ENCODE results near the gene MECR.

MECR gene, protein sequence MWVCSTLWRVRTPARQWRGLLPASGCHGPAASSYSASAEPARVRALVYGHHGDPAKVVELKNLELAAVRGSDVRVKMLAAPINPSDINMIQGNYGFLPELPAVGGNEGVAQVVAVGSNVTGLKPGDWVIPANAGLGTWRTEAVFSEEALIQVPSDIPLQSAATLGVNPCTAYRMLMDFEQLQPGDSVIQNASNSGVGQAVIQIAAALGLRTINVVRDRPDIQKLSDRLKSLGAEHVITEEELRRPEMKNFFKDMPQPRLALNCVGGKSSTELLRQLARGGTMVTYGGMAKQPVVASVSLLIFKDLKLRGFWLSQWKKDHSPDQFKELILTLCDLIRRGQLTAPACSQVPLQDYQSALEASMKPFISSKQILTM

DNA sequence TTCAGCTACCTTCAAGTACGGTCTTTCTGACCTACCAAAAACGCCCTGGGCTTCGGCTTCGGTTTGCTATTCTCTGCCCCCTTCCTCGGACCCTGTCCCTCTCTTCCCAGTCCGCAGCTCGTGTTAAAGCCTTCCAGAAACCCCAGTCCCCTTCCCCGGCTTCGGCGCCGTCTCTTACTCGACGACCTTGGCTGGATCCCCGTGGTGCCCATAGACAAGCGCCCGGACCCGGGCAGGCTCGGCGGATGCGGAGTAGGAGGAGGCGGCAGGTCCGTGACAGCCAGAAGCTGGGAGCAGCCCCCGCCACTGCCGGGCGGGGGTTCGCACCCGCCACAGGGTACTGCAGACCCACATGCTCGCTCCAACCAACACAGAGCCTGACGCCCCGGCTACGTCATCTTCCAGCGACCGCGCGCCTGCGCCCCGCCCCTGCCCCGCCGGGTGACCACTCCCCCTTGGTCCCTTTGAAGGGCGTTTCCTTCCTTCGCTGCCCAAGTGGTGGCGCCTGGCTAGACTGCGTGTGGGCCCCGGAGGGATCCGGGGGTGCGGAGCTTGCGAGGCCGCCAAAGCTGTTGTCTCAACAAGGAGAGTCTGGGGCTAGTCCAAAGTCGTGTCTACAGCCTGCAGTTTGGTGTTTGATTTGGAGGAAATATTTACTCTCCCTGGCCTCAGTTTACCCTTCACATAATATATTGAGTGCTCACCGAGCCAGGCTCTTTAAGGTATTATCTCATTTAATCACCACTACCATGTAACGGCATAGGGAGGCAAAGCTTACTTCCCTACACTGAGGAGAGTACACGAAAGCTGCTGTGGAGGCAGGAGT lies at the start of gene MECR:
Gene MECR, minus strand, starts transcription at position 382 of the 826 bp plus-strand sequence. Its CDS starts 28 bp downstream, at position 354.
- in situ Hi-C loops (cut with MboI; ENCODE audit: low pct_unique_long_range_greater_than_20kb, low sequenced_read_pairs) = loop anchor here (25.0 kb wide), 2 partner anchors 882 to 1482 kb away; partner anchors contain the start of gene MATN1
- peak; percentile 95 for DNase-seq

DNA sequence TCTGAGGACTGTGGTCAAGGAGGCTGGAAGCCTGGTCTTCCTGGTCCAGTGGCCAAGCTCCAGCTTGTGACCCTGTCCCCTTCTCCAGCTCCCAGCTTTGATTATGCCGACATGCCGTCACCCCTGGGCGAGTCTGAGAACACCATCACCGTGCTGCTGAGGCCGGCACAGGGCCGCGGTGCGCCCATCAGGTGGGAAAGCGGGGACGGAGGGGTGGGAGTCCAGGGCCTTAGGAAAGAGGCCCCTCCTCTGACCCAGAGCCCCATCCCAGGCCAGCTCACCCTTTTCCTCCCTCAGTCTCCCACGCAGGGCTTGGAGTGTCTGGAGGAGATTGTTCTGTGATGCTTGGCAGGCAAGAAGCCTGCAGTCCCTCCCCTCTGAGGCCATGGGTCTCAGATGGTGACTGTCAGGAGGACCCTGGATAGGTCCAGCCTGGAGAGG lies 49.2 kb upstream of the MECR start:
- no peak for DNase-seq
- in situ Hi-C loops (cut with MboI; ENCODE audit: low pct_unique_long_range_greater_than_20kb, low sequenced_read_pairs) = no loop called here

DNA sequence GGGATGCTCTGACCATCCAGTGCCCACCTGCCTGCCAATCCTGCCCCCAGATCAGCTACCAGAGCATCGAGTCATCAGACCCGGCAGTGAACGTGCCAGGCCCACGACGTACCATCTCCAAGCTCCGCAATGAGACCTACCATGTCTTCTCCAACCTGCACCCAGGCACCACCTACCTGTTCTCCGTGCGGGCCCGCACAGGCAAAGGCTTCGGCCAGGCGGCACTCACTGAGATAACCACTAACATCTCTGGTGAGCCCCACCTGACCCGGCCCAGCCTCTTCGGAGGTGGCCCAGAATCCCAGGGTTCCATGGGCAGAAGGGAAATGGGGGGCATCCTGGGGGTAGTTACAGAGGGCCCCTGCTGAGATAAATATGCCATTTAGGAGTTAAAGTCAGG lies 48.7 kb upstream of the MECR start:
- in situ Hi-C loops (cut with MboI; ENCODE audit: low pct_unique_long_range_greater_than_20kb, low sequenced_read_pairs) = no loop called here
- DNase-seq = no peak

DNA sequence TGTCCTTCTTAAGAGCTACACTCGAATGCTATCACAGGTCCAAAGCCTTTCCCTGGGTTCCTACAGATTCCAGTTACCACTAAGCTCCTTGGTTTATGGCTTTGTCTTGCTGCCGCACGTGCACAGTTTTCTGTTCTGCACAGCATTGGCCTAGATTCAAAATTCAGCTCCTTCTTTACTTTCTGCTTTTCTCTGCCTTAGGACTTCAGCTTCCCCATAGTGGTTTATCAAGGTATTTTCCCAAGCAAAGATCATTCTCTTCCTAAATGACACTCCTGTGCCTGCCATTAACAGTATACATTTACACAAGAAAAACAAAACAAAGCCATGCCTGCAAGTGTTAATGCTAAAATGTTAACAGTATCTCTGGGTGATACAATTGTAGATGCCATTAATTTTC lies 47.4 kb upstream of the MECR start:
- no peak for DNase-seq
- in situ Hi-C loops (cut with MboI; ENCODE audit: low pct_unique_long_range_greater_than_20kb, low sequenced_read_pairs) = no loop called here

DNA sequence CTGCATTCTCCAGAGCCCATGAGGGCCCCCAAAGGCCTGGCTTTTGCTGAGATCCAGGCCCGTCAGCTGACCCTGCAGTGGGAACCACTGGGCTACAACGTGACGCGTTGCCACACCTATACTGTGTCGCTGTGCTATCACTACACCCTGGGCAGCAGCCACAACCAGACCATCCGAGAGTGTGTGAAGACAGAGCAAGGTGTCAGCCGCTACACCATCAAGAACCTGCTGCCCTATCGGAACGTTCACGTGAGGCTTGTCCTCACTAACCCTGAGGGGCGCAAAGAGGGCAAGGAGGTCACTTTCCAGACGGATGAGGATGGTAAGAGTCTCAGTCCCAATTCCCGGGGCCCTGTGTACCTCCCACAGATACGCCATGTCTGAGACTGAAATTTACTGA lies 44.7 kb upstream of the MECR start:
- DNase-seq = no peak
- in situ Hi-C loops (cut with MboI; ENCODE audit: low pct_unique_long_range_greater_than_20kb, low sequenced_read_pairs) = no loop called here

DNA sequence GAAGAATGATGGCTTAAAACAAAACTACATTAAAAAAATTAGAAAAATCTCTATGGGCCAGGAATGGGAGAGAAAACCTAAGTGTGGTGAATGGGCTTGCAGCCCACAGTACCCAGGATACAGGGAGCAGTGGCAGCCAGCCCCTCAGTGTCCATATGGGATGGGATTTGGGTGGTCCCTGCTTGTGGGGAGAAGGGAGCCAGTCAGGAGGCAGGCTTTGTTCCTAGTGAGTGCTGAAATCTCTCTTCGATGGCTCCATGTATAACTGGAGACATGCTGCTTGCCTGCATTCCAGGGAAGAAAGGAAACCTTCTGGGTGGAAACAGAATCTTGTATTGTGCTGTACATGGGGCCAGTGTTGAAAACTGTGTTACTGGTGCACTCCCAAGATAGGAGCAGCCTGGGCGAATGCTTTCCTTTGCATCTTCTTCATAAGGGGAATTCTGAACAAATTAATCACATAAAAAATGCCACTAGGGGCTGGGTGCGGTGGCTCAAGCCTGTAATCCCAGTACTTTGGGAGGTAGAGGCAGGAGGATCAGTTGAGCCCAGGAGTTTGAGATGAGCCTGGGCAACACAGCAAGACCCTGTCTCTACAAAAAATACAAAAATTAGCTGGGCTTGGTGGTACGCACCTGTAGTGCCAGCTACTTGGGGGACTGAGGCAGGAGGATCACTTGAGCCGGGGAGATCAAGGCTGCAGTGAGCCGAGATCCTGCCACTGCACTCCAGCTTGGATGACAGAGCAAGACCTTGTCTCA lies 41.6 kb upstream of the MECR start:
- DNase-seq = no peak

DNA sequence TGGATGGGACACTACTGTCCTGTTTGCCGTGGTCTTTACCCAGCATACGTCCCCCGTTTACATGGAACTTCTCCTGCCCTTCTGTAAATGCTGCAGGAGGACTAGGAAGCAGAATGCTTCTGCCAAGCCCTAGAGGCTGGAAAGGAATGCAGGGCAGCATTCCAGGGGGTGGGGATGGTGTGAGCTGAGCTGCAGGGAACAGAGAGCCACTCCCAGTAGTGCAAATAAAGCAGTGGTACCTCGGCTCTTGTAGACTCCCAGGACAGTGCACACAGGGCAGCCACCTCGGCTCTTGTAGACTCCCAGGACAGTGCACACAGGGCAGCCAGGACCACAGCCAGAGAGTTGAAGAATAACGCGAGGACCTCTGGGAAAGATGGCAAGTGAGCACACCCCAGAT lies 41.0 kb upstream of the MECR start:
- in situ Hi-C loops (cut with MboI; ENCODE audit: low pct_unique_long_range_greater_than_20kb, low sequenced_read_pairs) = no loop called here
- DNase-seq = no peak

More for the DNA sequence above, 41.6 kb upstream of the MECR start:
- in situ Hi-C loops (cut with MboI; ENCODE audit: low pct_unique_long_range_greater_than_20kb, low sequenced_read_pairs) = no loop called here

DNA sequence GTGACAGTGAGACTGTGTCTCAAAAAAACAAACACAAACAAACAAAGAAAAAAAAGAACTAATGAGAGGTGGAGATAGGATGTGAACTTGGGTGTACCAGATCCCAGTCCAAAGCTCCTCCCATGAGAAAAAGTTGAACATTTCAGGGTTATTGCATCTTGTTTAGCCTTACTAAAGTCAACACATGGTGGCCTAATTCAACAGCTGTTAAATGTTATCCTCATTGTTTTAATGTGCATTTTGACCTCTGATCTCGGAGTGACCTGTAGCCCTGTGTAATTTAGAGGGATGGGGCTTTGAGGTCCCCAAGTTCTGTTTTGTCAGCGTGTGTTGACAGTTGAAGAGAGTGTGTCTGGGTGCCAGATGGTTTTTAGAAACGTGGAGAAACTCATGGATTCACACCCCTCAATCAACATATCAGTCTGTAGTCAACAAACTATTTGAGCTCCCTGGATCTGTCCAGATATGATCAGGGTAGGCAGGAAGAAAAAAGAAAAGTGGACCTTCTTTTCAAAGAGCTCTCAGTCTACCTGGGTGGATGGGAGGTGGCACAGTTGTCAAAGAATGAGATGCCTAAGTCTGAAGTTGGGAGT lies 40.3 kb upstream of the MECR start:
- DNase-seq = no peak
- in situ Hi-C loops (cut with MboI; ENCODE audit: low pct_unique_long_range_greater_than_20kb, low sequenced_read_pairs) = no loop called here

DNA sequence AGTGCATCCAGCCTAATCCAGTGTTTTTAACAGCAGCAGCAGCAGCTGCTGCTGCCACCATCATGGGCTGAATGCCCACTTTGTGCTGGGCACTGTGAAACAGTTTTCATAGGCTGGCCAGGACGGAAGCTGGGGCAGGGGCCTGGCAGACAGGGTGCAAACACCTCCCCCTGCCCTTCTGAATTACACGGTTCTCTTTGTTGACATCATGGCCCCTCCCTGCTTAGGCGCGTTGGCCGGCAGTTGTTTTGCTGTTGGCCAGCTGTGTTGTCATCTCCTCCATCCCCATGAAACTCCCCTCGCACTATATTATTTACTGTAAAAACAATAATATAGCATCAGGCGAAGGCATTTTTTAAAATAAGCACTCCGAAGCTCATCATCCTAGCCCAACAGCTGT lies 38.6 kb upstream of the MECR start:
- DNase-seq = no peak
- in situ Hi-C loops (cut with MboI; ENCODE audit: low pct_unique_long_range_greater_than_20kb, low sequenced_read_pairs) = no loop called here

DNA sequence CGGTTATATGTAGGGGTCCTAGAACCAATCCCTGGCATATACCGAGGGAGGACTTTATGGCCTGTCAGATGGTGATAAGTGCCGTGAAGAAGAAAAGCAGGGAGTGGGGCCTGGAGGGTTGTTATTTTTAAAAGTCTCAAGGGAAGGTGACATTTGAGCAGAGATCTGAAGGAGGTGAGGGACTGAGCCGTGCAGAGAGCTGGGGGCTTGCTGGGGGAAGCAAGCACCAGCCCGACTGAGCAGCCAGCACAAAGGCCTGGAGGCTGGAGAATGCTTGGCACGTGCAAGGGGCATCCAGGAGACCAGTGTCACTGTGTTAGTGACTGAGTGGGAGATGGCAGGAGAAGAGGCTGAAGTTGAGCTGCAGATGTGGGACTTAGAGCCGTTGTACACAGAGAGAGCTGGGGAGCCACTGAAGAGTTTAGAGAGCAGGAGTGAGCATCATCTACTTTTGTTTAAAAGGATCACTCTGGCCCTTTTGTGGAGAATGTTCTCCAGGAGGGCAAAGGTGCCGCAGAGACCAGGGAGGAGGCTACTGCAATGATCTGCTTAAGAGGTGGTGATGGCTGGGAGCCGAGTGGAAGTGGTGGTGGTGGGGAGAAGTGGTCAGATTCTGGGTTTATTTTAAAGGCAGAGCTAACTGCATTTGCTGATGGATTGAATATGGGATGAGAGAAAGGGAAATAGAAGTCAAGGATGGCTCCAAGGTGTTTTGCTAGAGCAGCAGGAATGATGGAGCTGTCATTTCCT lies 36.8 kb upstream of the MECR start:
- no peak for DNase-seq
- in situ Hi-C loops (cut with MboI; ENCODE audit: low pct_unique_long_range_greater_than_20kb, low sequenced_read_pairs) = no loop called here

DNA sequence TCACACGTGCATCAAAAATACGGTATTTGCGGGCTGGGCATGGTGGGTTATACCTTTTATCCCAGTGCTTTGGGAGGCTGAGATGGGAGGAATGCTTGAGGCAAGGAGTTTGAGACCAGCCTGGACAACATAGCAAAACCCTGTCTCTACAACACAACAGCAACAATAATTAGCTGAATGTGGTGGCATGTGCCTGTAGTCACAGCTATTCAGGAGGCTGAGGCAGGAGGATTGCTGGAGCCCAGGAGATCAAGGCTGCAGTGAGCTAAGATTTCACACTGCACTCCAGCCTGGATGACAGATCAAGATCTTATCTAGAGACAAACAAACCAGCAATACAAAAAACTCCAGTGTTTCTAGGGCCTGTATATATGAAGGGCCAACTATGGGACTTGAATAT lies 36.2 kb upstream of the MECR start:
- in situ Hi-C loops (cut with MboI; ENCODE audit: low pct_unique_long_range_greater_than_20kb, low sequenced_read_pairs) = no loop called here
- DNase-seq = no peak

DNA sequence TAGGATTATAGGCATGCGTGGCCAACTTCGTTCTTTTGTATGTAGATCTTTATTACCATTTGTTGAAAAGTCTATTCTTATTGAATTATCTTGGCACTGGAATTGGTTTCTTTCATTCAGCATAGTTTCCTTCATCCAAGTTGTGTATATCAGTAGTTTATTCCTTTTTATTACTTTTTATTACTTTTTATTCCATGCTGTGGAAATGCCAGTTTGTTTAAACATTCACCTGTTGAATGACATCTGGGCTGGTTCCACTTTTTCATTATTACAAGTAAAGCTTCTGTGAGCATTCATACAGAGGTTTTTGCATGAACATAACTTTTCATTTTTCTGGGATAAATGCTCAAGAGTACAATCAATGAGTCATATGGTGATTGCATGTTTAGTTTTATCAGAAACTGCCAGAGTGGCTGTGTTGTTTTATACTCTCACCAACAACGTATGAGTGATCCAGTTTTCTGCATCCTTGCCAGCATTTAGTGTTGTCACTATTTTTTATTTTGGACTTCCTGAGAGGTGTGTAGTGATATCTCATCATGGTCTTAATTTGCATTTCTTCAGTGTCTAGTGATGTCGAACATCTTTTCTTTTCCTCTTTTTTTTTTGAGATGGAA lies 34.1 kb upstream of the MECR start:
- no peak for DNase-seq
- in situ Hi-C loops (cut with MboI; ENCODE audit: low pct_unique_long_range_greater_than_20kb, low sequenced_read_pairs) = no loop called here

DNA sequence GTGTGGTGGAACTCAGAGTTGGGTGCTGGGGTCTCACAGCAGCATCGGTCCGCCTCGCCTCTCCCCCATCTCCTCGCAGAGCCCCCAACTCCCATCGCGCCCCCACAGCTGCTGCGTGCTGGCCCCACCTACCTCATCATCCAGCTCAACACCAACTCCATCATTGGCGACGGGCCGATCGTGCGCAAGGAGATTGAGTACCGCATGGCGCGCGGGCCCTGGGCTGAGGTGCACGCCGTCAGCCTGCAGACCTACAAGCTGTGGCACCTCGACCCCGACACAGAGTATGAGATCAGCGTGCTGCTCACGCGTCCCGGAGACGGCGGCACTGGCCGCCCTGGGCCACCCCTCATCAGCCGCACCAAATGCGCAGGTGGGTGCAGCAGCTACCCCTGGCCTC lies 29.8 kb upstream of the MECR start:
- in situ Hi-C loops (cut with MboI; ENCODE audit: low pct_unique_long_range_greater_than_20kb, low sequenced_read_pairs) = no loop called here
- DNase-seq = no peak

DNA sequence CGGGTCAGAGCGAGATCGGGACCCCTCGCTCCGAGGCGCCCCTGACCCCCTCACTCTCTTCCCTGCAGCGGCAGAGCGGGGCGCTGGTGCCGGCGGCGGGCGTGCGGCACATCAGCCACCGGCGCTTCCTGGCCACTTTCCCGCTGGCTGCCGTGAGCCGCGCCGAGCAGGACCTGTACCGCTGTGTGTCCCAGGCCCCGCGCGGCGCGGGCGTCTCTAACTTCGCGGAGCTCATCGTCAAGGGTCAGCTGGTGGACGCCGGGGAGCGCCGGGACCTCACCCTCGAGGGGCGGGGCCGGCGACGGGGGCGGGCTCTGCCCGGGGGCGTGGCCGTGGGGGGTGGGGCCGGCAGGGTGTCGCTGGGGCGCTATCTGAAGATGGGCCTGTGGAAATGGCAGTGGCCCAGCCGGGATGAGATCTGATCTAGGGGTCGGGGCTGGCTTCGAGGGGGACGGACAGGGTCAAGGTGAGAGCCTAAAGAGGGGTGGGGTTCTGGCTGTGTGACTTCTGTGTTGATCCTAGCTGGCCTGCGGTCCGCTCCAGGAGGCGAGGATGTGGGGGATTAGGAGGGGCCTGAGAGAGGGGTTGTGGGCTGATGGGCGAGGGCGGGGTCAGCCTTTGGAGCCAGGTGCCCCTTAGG lies 29.2 kb upstream of the MECR start:
- in situ Hi-C loops (cut with MboI; ENCODE audit: low pct_unique_long_range_greater_than_20kb, low sequenced_read_pairs) = no loop called here
- DNase-seq = no peak

DNA sequence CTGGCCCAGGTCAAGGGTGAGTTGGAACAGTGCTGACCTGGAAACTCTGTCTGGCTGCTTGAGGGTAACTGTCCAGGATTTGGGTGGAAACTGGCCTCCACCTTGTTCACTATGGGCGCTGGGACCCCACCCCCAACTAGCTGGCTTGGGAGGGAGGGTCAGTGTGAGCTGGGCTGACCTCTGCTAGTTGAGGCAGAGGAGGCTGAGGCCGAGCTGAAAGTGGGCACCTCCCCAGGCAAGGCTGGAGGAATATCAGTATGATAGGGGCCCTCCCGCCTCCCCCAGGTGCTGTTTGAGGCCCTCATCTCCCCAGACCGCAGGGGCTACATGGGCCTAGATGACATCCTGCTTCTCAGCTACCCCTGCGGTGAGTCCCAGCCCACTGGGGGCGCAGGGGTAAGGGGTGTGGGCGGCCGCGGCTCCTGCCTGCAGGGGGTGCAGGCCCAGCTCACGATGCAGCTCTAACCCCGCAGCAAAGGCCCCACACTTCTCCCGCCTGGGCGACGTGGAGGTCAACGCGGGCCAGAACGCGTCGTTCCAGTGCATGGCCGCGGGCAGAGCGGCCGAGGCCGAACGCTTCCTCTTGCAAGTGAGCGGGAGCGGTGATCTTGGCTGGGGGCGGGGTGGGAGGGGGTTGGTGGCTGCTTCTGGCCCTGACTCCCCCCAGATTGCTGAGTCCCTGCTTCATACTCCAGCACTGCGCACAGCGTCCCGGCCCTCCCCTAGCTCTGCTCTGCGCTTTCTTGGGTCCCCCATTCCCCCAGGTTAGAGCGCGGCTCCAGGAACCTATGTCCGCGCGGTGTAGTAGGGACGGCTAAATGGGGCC lies 28.5 kb upstream of the MECR start:
- in situ Hi-C loops (cut with MboI; ENCODE audit: low pct_unique_long_range_greater_than_20kb, low sequenced_read_pairs) = no loop called here
- no peak for DNase-seq

DNA sequence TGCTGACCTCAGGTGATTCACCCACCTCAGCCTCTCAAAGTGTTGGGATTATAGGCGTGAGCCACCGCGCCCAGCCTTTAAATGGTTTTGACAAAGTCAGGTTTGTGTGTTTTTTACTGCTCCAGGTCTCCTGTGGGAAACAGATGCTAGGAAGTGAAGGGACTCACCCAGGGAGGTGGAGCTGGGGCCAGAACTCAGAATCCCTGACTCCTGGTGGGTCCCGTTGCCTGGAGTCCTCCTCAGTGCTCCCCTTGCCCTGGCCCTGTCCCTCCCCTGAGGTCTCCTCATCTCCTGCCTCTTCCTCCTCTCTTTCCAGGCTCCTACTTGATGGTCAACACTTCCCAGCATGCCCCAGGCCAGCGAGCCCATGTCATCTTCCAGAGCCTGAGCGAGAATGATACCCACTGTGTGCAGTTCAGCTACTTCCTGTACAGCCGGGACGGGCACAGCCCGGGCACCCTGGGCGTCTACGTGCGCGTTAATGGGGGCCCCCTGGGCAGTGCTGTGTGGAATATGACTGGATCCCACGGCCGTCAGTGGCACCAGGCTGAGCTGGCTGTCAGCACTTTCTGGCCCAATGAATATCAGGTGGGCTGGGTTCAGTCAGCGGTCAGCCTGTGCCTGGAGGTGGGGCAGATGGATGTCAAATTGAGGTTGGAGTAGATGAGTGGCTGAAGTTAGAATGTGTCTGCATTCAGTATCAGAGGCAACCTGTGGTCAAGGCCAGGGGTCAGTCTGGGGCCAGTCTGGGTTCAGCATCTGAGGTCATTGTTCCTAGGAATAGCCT lies 27.6 kb upstream of the MECR start:
- DNase-seq = no peak
- in situ Hi-C loops (cut with MboI; ENCODE audit: low pct_unique_long_range_greater_than_20kb, low sequenced_read_pairs) = no loop called here

All from KBM-7 (cell line).